ENCODE measurements around the gene MYADML2.
"Not testable (repeated sequence)": the region's sequence is repeated elsewhere in the genome, so short reads cannot be mapped to it uniquely, and the experiment has no call there.

Gene MYADML2

DNA sequence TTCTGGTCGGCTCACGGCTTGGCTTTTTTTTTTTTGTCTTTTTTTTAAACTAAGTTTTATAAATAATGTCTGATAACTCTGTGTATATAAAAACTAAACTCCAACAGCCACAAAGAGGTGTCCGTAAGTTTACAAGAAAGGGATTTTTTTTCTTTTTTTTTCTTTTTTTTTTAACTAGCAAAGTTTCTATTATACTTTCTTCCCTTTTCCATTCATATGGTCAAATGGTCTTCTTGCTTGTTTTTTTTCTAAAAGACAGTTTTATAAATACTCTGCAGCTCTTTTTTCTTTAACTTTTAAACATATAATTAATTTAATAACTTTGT lies 25.5 kb downstream of the MYADML2 start:
- no peaks in the 10 kb centered on the region for H3K36me3 ChIP-seq (ENCODE audit: low read length)
- H4K20me1 ChIP-seq (ENCODE audit: low read depth, low read length), result no peaks in the 10 kb centered on the region
- H3K9ac ChIP-seq (ENCODE audit: low read length), result no peak overlapping the region
- TF ChIP-seq, protein P1, sequence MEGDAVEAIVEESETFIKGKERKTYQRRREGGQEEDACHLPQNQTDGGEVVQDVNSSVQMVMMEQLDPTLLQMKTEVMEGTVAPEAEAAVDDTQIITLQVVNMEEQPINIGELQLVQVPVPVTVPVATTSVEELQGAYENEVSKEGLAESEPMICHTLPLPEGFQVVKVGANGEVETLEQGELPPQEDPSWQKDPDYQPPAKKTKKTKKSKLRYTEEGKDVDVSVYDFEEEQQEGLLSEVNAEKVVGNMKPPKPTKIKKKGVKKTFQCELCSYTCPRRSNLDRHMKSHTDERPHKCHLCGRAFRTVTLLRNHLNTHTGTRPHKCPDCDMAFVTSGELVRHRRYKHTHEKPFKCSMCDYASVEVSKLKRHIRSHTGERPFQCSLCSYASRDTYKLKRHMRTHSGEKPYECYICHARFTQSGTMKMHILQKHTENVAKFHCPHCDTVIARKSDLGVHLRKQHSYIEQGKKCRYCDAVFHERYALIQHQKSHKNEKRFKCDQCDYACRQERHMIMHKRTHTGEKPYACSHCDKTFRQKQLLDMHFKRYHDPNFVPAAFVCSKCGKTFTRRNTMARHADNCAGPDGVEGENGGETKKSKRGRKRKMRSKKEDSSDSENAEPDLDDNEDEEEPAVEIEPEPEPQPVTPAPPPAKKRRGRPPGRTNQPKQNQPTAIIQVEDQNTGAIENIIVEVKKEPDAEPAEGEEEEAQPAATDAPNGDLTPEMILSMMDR (IDR thresholded peaks at IDR 0.05; ENCODE audit: insufficient read depth, low read length, poor library complexity, severe bottlenecking), result no peak
- TF ChIP-seq EZH2phosphoT487 (conservative IDR thresholded peaks at IDR 0.05; ENCODE audit: low read length), result no peak
- no peaks in the 10 kb centered on the region for H3K9me3 ChIP-seq (ENCODE audit: insufficient read depth, low read length)
- peaks cover 73% of the 10 kb centered on the region for H3K79me2 ChIP-seq (ENCODE audit: insufficient read depth, low read length)
- H3K27ac ChIP-seq (ENCODE audit: low read depth, low read length), result no peak overlapping the region
- no peak overlapping the region for H3K4me3 ChIP-seq (ENCODE audit: insufficient read depth, low read length, poor library complexity, severe bottlenecking)
- no peaks in the 10 kb centered on the region for H3K27me3 ChIP-seq (ENCODE audit: low read length)
- no peak overlapping the region for H2AFZ ChIP-seq (ENCODE audit: low read depth, low read length, severe bottlenecking)
- H3K4me2 ChIP-seq (ENCODE audit: low read depth, low read length, poor library complexity, severe bottlenecking), result no peak overlapping the region
- H3F3A ChIP-seq (ENCODE audit: insufficient read depth), result no peaks in the 10 kb centered on the region
- no peaks in the 10 kb centered on the region for H3K9me2 ChIP-seq (replicated peaks; ENCODE audit: insufficient read depth, low read length)

DNA sequence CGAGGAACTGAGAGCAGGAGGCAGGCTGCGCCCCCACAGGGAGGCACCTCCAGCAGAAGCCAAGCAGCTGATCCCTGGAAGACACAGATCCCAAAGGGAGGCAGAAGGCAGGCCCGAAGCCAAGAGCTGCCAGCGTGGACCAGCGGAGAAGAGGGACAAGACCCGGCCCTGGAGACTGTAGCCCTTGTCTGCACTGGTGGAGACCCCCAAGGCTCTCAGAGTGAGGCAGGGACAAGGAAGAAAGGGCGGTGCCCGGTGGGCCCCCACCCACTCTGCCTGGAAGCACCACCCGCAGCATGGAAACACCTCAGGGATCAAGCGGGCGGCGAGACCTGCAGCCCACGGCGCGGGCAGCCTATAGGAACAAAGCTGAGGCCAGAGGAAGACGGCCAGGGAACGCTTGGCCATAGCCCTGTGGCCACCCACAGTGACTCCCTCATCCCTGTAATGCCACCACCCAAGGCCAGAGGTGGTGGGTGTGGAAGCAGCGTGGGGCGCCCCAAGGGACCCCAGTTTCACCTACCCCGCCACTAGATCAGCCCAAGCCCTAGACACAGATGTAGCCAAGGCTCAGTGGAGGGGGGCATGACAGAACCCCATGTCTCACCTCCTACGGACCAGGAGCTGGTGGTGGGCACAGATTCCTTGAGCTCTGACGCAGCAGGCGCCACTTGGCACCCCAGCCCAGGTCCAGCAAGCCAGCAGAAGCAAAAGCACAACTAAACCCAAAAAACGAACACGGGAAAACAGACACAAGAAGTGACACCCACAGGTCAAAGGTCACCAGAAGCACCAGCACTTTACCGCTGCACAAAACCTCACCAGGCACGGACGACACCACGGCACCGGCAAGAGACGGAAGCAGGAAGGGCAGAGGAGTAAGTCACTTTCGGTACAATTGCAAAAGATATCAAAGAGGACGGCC lies 26.2 kb downstream of the MYADML2 start:
- Histone ChIP-seq H3K9me2 (replicated peaks; ENCODE audit: insufficient read depth, low read length) (no peaks in the 10 kb centered on the region), H3K4me3 (ENCODE audit: insufficient read depth, low read length, poor library complexity, severe bottlenecking) (no peak overlapping the region), H3K36me3 (ENCODE audit: low read length) (no peaks in the 10 kb centered on the region), H3K9me3 (ENCODE audit: insufficient read depth, low read length) (no peaks in the 10 kb centered on the region), H4K20me1 (ENCODE audit: low read depth, low read length) (no peaks in the 10 kb centered on the region), H3K4me2 (ENCODE audit: low read depth, low read length, poor library complexity, severe bottlenecking) (no peak overlapping the region), H3K27ac (ENCODE audit: low read depth, low read length) (no peak overlapping the region), H3K9ac (ENCODE audit: low read length) (no peak overlapping the region), H3F3A (ENCODE audit: insufficient read depth) (no peaks in the 10 kb centered on the region), H3K27me3 (ENCODE audit: low read length) (no peaks in the 10 kb centered on the region), H2AFZ (ENCODE audit: low read depth, low read length, severe bottlenecking) (no peak overlapping the region), H3K79me2 (ENCODE audit: insufficient read depth, low read length) (peaks cover 73% of the 10 kb centered on the region)
- TF ChIP-seq, protein P1 (IDR thresholded peaks at IDR 0.05; ENCODE audit: insufficient read depth, low read length, poor library complexity, severe bottlenecking), result no peak
- TF ChIP-seq EZH2phosphoT487 (conservative IDR thresholded peaks at IDR 0.05; ENCODE audit: low read length), result no peak

DNA sequence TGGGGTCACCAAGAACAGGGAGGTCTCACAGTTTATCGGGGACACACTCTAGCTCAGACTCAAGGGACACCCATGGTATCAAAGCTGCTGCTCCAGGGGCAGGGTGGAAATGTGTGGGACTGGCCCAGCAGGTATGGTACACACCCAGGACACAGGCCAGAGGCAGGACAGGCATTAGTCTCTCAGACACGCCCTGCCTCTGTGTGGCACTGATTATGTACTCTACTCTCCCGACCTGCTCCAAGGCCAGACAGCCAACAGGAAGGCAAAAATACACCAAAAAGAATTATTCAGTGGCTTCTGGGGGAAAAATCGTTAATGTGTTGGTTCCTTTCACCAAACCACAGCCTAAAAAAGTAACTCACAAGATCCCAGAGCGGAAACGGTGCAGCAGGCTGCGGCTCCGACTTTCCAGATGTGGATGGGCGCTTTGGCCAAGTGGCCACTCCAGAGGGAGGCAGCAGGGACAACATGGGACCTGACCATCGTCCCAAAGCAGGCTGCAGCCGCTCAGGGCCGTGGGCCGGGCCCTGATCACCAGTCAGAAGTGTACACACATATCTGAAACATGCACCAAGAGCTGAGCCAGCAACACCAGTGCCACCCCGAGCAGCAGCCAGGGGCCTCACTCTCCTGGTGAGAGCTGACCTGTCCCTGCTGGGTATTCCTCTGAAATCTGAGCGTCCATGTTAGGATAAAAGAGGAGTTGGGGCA lies 28.0 kb downstream of the MYADML2 start:
- Histone ChIP-seq H3K9ac (ENCODE audit: low read length) (no peak overlapping the region), H3K36me3 (ENCODE audit: low read length) (no peaks in the 10 kb centered on the region), H3K27ac (ENCODE audit: low read depth, low read length) (no peak overlapping the region), H3K9me3 (ENCODE audit: insufficient read depth, low read length) (no peaks in the 10 kb centered on the region), H3K9me2 (replicated peaks; ENCODE audit: insufficient read depth, low read length) (no peaks in the 10 kb centered on the region), H3K4me2 (ENCODE audit: low read depth, low read length, poor library complexity, severe bottlenecking) (no peak overlapping the region), H3K4me3 (ENCODE audit: insufficient read depth, low read length, poor library complexity, severe bottlenecking) (no peak overlapping the region), H3F3A (ENCODE audit: insufficient read depth) (no peaks in the 10 kb centered on the region), H3K79me2 (ENCODE audit: insufficient read depth, low read length) (peaks cover 63% of the 10 kb centered on the region), H3K27me3 (ENCODE audit: low read length) (no peaks in the 10 kb centered on the region), H4K20me1 (ENCODE audit: low read depth, low read length) (no peaks in the 10 kb centered on the region), H2AFZ (ENCODE audit: low read depth, low read length, severe bottlenecking) (no peak overlapping the region)
- no peak for TF ChIP-seq EZH2phosphoT487 (conservative IDR thresholded peaks at IDR 0.05; ENCODE audit: low read length)
- TF ChIP-seq, protein P1 (IDR thresholded peaks at IDR 0.05; ENCODE audit: insufficient read depth, low read length, poor library complexity, severe bottlenecking), result no peak

- H2AFZ ChIP-seq (ENCODE audit: low read depth, low read length, severe bottlenecking); H3K27ac ChIP-seq (ENCODE audit: low read depth, low read length); H4K20me1 ChIP-seq (ENCODE audit: low read depth, low read length); H3K9me2 ChIP-seq (replicated peaks; ENCODE audit: insufficient read depth, low read length); H3K27me3 ChIP-seq (ENCODE audit: low read length); H3K9me3 ChIP-seq (ENCODE audit: insufficient read depth, low read length); H3F3A ChIP-seq (ENCODE audit: insufficient read depth); H3K4me3 ChIP-seq (ENCODE audit: insufficient read depth, low read length, poor library complexity, severe bottlenecking); H3K36me3 ChIP-seq (ENCODE audit: low read length): not testable (repeated sequence)
- H3K9ac ChIP-seq (ENCODE audit: low read length), result peak overlapping the region; percentile 31; the same call in 1 of the 2 replicates
- H3K4me2 ChIP-seq (ENCODE audit: low read depth, low read length, poor library complexity, severe bottlenecking), result peak overlapping the region; percentile 54
- peaks cover 56% of the 10 kb centered on the region for H3K79me2 ChIP-seq (ENCODE audit: insufficient read depth, low read length)
Observed at GRCh38 chr17:81918333-81918669, 28.7 kb downstream of the MYADML2 start.

Data from SU-DHL-6 (cell line).